GM12875 (cell line): ENCODE results near the gene FNDC11.
A peak's percentile ranks its signal among the peaks of the same experiment; 100 is the strongest.

Experiments
- H3K4me3 ChIP-seq: one replicate; pipeline ENCODE4 v1.5.1; 2011; ENCODE audit warnings: low read depth, low read length, control low read depth
- TF ChIP-seq, protein P1 (sequence below): IDR thresholded peaks from 2 replicates; pipeline ENCODE4 v1.5.1; 2011; ENCODE audit warnings: low read depth, mild to moderate bottlenecking, control low read depth, inconsistent platforms, low read length, moderate library complexity, borderline replicate concordance; ENCODE audit not compliant: insufficient read depth

Gene FNDC11

DNA sequence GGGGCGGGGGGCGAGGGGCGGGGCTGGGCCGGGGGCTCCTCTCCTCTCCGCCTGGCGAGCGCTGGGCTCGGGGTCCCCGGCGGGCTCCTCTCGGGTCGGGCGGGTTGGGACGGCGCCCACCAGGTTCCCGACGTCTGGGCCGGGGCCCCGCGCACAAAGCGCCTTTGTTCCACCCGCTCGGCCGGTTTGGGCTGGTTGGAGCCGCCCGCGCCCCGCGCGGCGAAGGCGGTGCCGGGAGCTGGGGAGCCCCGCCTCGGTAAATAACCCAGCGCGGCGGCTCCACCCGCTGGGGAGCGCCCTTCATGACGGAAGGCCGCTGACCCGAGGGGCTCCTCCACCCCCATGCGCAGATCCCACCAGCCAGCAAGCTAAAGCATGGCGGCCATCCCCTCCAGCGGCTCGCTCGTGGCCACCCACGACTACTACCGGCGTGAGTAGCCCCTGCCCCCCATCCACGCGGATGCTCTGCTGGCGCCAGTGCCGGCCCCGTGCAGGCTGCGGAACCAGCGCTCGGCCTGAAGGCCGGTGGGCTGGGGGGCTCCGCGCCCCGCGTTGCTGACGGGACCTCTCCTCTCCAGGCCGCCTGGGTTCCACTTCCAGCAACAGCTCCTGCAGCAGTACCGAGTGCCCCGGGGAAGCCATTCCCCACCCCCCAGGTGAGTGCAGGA lies 32.9 kb upstream of the FNDC11 start:
- TF ChIP-seq, protein P1, sequence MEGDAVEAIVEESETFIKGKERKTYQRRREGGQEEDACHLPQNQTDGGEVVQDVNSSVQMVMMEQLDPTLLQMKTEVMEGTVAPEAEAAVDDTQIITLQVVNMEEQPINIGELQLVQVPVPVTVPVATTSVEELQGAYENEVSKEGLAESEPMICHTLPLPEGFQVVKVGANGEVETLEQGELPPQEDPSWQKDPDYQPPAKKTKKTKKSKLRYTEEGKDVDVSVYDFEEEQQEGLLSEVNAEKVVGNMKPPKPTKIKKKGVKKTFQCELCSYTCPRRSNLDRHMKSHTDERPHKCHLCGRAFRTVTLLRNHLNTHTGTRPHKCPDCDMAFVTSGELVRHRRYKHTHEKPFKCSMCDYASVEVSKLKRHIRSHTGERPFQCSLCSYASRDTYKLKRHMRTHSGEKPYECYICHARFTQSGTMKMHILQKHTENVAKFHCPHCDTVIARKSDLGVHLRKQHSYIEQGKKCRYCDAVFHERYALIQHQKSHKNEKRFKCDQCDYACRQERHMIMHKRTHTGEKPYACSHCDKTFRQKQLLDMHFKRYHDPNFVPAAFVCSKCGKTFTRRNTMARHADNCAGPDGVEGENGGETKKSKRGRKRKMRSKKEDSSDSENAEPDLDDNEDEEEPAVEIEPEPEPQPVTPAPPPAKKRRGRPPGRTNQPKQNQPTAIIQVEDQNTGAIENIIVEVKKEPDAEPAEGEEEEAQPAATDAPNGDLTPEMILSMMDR, result 0 out of 2 replicates have a peak, but pooled peaks have one; percentile 24
- peak overlapping the region; percentile 83 for H3K4me3 ChIP-seq

DNA sequence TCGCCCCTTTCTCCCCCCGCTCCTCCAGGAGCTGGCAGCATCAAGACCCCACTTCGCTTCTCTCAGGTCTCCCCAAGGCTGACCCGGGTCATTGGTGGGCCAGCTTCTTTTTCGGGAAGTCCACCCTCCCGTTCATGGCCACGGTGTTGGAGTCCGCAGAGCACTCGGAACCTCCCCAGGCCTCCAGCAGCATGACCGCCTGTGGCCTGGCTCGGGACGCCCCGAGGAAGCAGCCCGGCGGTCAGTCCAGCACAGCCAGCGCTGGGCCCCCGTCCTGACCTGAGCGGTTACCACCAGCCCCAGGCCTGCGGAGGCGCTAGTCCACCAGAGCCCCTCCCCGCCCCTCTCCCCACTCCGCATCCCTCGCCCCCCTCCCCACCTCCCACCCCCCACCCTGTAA lies 32.4 kb upstream of the FNDC11 start:
- peak overlapping the region; percentile 83 for H3K4me3 ChIP-seq
- TF ChIP-seq, protein P1, result no peak

DNA sequence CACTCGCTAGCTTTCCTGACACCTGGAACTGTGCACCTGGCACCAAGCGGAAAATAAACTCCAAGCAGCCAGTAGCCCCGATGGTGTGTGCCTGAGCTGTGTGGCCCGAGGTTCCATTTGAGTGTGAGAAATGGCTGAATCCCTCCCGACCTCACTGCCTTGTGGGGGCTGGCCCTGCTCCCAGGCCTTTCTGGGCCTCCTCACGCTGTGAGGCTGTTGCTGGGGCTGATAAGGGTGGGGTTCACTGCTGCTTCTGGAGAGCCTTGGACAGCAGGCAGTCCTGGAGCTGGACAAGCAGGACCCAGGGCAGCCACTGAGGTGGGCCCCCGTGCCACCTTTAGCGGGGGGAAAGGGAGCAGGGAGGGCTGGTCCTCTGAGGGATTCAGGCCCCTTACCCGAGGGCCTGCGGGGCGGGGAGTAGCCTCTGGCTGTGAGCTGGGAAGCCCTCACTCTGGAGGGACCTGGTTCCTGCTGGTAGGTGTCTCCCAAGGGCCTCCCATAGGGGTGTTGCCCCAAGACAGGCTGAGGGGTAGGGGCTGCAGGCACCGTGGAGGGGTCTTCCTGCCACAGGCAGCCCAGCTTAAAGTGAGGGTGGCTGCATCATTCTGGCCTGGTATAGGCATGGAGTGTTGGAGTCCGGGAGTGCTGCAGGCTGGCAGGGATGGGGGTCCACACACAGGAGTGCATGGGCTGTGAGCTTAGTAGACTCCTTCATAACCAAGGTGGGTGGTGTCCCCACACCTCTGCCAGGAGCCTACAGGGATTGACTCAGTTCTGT lies 31.7 kb upstream of the FNDC11 start:
- H3K4me3 ChIP-seq, result no peak overlapping the region
- TF ChIP-seq, protein P1, result no peak

DNA sequence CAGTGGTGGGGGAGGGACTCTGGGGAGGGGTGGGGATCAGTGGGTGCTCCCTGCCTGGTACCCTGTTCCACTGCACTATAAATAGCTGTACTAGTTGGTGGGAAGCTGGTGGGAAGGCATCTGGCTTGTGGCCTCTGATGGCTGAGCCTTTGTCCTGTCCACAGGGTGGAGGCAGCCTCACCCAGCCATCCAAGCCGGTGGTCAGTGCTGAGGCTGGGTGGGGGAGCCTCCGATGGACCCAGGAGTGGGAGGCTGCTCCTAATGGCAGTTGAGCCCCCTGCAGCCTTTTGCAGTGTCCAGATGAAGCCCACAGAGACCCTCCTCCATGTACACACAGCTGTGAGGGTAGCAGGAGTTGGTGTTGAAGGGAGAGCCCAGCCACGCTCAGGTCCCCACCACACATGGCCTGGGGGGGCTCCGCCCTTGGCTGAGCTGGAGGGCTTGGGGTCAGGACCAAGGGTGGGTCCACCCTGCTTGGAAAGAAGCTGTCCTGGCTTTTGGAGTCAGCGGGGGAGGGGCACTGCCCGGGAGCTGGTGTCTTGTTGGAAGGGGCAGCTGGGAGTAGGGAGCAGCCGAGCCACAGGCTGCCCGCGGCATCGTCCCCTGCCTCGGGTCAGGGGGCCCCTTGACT lies 30.9 kb upstream of the FNDC11 start:
- TF ChIP-seq, protein P1, result no peak
- no peak overlapping the region for H3K4me3 ChIP-seq

DNA sequence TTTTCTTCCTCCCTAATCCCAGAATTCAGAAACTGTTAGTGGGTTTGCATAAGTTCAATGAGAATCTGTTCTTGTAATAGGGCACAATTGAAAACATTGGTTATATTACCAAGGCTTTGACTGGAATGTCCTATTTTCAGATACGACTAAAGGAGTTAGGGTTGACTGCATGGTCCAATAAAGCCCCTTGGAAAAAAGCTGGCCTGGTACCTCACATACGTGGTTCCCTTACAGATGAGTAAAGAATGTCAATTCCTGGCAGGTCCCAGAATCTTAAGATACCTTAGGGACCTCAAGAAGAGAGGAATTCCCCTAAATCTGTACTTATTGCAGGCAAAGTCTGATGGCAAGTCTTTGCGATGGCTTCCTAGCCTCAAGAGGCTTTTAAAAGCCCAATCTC lies 28.8 kb upstream of the FNDC11 start:
- TF ChIP-seq, protein P1, result no peak

DNA sequence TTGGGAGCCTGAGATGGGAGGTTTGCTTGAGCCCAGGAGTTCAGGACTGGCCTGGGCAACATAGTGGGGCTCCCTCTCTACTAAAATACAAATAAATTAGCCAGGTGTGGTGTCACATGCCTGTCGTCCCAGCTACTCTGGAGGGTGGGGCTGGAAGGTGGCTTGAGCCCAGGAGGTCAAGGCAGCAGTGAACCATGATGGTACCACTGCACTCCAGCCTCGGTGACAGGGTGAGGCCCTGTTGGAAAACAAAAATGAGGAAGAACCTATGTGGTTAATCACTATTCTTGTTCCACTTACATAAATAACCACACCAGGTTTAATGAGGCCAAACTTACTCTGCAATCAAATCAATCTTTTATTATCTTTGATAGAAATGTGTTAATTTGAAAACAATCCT lies 28.0 kb upstream of the FNDC11 start:
- no peak overlapping the region for H3K4me3 ChIP-seq
- TF ChIP-seq, protein P1, result no peak

More for the DNA sequence above, 28.8 kb upstream of the FNDC11 start:
- H3K4me3 ChIP-seq, result no peak overlapping the region
